Subcutaneous adipose tissue (tissue), 4 donors: ENCODE results near the gene PDE8A. TPM values are rescaled to one million over a fixed set of nuclear protein-coding genes. Genes with fewer than 3 reads are reported as not detected.

Source experiments
- total RNA-seq, 4 donors: library from RNA; depleted of rRNA; stranded (reverse); fragments of >200 nt; gene quantifications; one replicate each; pipeline ENCODE4 v1.1.0, GENCODE V29; 2016
- TF ChIP-seq, protein P1 (sequence below): fragments of 450-650 bp; IDR thresholded peaks from one replicate; pipeline ENCODE4 v1.5.1; 2016; ENCODE audit warnings: low read depth, mild to moderate bottlenecking, control low read depth, antibody characterized with exemption, moderate library complexity

The PDE8A gene
- total RNA-seq, 4 donors from 2014 or later: 55.3 to 129 (median 99.3) TPM

DNA sequence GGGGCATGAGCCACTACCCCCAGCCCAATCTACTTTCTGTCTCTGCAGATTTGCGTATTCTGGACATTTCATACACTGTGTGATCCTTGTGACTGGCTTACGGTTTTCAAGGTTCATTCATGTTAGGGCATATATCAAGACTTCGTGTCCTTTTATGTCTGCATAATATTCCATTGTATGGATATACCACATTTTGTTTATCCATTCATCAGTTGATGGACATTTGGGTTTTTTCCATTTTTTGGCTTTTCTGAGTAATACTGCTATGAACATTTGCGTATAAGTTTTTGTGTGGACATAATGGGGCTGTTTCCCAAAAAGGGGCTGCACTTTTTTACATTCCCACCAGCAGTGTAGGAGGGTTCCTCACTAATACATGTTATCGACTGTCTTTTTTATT is 106.6 kb downstream of the PDE8A start:
- TF ChIP-seq, protein P1, sequence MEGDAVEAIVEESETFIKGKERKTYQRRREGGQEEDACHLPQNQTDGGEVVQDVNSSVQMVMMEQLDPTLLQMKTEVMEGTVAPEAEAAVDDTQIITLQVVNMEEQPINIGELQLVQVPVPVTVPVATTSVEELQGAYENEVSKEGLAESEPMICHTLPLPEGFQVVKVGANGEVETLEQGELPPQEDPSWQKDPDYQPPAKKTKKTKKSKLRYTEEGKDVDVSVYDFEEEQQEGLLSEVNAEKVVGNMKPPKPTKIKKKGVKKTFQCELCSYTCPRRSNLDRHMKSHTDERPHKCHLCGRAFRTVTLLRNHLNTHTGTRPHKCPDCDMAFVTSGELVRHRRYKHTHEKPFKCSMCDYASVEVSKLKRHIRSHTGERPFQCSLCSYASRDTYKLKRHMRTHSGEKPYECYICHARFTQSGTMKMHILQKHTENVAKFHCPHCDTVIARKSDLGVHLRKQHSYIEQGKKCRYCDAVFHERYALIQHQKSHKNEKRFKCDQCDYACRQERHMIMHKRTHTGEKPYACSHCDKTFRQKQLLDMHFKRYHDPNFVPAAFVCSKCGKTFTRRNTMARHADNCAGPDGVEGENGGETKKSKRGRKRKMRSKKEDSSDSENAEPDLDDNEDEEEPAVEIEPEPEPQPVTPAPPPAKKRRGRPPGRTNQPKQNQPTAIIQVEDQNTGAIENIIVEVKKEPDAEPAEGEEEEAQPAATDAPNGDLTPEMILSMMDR: no peak

DNA sequence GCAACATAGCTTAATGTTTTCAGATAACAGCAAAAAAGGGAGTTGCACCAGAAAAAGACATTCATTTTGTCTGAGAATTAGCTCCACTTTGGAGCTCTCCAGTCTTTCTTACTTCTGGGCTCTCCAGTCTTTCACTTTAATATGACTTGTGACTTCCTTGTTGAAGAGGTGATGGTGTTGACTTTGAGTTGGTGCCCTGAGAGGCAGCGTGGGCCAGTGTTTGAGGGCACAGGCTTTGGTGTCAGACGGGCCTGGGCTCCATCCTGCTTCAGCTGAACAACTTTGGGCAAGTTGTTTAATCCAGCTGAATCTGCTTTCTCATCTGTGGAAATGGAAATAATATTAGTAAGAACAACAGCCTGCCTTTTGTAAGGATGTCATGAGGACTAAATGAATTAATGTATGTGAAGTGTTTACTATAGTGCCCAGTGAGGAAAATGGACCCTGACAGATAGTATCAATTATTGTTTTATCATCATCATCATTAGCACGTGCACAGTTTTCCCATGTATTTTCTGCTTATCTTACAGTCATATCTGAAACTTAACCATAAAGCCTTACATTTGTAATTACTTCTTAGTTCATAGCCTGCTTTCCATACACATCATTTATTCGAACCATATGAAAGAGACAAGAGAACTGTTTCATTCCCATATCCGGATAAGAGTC is 108.4 kb downstream of the PDE8A start:
- TF ChIP-seq, protein P1: no peak

DNA sequence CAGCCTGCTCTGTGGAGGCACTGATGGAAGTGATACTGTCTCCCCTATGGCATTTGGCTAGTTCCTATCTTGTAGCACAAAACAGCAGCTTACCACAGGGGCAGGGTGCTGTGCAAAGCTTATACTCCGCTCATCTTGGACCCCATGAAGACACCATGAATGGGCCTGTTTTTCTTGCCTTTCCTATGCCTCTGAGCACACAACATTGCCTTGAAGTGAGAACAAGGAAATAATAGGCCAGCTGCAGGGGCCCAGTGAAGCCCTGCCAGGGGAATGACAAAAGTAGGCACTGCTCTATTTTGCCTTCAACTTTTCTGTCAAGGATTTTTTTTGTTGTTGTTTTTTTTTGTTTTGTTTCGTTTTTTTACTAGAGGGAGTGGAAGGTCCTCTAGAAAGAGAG is 110.3 kb downstream of the PDE8A start:
- TF ChIP-seq, protein P1: no peak

DNA sequence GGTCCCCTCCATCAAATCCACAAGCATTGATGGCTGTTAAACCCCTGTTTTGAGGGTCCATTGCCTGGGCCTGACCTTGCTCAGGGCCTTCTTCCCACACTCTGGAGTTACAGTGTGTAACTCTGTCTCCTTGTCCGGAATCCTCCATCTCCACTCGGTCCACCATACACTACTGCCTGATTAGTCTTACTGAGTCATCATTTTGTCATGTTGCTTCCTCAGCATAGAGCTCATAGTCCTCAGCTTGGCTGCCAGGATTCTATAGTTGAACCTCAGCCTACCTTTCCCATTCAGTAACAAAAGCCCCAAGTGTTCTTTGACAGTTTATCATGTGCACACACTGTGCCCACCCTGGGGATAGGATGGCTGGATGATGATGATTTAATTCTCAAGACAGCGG is 113.0 kb downstream of the PDE8A start:
- TF ChIP-seq, protein P1: no peak

DNA sequence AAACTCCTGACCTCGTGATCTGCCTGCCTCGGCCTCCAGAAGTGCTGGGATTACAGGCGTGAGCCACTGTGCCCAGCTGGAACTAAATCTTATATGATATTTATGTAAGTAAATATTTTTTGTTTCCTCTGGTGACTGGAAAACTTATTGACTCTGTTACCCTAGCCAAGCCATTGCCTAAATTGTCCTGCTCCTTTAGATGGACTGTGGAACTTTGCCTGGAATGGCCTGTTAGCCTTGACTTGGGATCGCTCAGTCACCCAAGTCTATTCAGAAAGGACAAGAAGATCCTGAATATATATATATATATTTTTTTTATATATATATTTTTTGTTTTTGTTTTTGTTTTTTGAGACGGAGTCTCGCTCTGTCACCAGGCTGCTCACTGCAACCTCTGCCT is 113.9 kb downstream of the PDE8A start:
- TF ChIP-seq, protein P1: no peak

DNA sequence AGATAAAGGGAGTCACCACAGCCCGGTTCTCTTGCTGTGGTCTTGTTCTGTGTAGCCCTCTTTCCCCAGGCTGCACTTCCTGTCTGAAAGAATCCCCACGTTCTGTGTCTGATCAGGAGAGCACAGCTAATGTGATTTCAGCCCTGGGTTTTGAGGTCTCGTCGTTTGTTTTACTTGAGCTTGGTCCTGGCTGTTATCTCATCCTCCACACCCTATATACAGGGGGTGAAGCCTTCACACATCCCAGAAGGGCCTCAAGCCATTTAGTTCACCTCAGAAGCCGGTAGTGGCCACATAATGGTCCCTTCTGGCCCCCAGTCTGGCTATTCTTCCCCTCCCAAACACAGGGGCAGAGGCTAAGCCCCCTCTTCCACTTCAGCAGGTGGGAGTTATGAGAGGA is 115.6 kb downstream of the PDE8A start:
- TF ChIP-seq, protein P1: no peak

DNA sequence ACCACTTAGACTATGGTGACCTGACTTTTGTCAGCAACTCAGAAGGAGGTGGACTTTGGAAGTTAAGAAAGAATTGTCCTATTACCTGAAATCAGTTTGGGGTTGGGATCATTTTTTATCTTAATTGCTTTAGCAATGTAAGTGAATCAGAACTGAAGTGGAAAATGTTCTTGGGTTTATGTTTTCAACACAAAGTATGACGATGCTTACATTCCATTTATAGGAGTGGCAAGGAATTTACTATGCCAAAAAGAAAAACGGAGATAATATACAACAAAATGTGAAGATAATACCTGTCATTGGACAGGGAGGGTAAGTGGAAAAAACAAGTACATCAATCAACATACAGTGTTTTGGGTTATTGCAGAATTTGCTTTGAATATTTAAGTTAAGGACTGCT is 116.1 kb downstream of the PDE8A start:
- TF ChIP-seq, protein P1: no peak
